Forelimb muscle (tissue), 1 donor: ENCODE data around the gene PRKACA. TPM values are rescaled to one million over a fixed set of nuclear protein-coding genes. Genes with fewer than 3 reads are reported as not detected.
"Not testable (repeated sequence)": the region's sequence is repeated elsewhere in the genome, so short reads cannot be mapped to it uniquely, and the experiment has no call there.

Experiments
- DNase-seq: peaks from one replicate; pipeline ENCODE4 v3.0.0-alpha.2; 2013; ENCODE audit warnings: low read depth
- polyA plus RNA-seq: library from polyadenylated mRNA; unstranded; fragments of 120-200 nt; gene quantifications from one replicate; pipeline ENCODE4 v1.2.1, GENCODE V29; 2013; ENCODE audit not compliant: insufficient read length

Gene PRKACA
- polyA plus RNA-seq, 1 donor: 501 TPM

DNA sequence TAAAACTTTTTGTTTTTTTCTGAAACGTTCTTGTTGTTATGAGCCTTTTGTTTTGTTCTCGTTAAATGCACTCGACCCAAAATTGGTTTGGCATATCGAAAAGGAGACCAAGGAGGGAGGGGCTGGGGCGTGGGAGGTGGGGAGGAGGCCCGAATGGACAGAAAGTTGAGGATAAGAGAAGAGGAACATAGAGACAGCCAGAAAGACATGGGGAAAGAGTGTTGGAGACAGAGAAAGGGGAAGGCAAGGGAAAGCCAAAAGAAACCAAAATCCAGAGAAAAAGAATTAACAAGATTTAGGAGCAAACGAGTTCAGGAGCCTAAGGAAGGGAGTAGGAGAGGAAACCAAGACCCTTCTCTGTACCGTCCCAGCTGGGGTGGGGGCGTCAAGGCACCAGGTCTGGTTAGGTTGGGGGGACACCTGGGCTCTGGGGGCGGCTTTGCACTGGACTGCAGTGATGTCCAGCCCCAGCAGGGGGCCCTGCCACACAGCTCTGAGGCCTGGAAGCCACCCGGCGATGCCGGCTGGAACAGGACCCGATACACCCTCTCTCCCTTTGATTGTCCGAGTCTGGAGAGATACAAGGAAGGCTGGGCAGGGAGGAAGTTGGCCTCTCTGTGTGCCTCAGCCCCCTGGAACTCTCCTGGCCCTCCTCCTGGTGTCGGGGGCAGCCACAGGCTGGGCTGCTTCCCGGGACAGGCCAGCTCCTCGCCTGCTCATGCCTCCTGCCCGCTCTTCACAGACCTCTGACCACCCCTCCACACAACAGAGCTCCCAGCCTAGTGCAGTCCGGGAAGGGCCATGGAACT lies 30.4 kb upstream of the PRKACA start:
- peak; percentile 47 for DNase-seq

DNA sequence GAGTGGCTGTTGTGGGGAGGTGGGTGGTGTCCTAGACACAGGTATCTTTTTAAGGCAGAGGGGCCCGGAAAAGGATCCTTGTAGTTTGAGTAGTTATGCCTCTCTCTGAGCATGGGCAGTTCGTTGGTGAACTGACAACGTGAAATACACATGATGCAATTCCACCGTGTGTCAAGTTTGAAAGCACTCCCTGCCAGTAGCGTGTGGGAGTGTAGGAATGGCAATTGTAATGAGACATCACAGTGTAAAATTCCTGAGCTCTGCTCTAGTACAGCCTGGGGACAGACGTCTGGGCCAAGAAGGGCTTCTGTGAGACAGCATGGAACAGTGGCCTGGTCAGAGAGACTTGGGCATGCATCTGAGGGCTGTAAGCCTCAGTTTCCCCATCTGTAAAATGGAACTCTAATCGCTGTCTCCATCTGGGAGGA lies 29.2 kb upstream of the PRKACA start:
- DNase-seq: no peak

DNA sequence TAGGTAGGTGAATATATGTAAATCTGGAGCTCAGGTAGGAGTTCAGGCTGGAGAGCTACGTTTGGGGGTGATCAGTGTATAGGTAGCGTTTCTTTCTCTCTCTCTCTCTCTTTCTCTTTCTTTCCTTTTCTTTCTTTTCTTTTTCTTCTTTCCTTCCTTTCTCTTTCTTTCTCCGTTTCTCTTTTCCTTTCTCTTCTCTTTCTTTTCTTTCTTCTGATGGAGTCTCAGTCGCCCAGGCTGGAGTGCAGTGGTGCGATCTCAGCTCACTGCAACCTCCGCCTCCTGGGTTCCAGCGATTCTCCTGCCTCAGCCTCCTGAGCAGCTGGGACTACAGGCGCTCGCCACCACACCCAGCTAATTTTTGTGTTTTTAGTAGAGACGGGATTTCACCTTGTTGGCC lies 28.6 kb upstream of the PRKACA start:
- not testable (repeated sequence) for DNase-seq

DNA sequence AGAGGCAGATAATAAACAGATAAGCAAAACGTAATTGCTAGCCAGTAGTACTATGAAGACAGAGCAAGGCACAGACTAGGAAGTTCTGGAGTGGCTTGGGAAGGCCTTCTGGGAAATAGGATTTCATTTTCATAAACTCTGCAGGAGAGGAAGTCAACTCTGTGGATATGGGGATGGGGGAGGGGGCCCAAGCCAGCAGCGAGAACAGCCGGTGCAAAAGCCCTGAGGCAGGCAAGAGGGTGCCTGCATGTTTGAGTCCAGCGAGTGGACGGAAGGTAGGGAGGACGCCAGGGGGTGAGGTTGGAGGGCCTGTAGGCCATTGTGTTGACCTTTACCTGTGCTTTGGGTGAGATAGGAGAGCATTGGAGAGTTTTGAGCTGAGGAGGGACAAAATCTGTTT lies 27.8 kb upstream of the PRKACA start:
- no peak for DNase-seq

DNA sequence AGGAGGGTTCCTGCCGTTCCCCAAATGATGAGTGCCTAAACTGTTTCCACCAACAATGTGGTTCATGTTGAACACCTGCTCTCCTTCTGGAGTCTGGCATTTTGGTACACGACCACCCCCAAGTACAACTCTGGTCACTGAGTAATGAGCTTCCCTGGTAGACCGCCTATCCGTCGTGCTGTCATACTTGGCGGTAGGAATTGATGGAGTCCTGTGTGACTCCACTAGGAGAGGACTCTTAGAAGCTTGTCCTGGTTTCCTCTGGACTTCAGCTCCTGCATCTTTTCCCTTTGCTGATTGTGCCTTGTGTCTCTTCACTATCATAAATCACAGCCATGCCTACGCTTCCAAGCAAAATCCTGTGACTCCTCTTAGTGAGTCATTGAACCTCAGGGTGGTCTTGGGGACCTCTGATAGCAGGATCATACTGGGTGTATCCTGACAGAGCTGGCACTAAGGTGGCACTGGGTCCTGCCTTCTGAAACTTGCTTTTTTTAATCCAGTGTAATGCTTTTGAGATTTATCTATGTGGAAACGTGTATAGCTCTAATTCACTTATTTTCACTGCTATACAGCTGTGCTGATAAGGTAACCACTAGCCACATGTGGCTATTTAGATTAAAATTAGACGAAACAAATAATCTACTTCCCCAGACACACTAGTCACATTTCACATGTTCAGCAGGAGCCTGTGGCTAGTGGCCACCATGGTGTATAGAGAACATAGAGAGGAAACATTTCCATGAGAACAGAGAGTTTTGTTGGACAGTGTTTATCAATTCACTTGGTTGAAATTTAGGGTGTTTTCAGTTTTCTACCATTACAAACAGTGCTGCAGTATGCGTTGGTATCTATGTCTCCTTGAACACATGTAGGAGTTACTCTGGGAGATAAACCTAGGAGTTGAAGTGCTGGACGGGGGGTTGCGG lies 25.0 kb upstream of the PRKACA start:
- DNase-seq: no peak

DNA sequence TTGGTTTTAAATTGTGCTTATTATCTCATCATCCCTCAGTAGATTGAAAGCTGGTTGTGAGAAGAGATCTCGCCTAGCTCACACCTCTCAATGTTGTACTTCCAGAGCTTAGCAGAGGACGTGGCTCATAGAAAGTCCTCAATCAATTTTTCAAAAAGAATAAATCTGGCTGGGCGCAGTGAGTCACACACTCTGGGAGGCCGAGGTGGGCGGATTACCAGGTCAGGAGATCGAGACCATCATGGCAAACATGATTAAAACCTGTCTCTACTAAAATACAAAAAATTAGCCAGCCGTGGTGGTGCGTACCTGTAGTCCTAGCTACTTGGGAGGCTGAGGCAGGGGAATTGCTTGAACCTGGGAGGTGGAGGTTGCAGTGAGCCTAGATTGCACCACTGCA lies 23.5 kb upstream of the PRKACA start:
- no peak for DNase-seq

DNA sequence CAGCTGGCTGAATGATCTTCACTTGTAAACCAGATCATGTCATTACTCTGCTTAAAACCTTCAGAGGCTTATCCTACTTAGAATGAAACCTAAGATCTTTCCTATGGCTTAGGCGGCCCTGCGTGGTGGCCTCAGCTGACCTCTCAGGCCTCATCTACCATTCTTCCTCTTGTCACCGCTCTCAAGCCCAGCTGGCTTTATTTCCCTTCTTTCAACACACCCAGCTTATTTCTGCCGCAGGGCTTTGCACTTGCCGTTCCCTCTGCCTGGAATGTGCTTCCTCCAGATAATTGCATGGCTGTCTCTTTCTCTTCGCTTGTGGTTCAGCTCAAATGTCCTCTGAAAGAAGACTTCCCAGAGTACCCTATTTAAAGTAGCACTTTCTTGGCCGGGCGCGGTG lies 22.4 kb upstream of the PRKACA start:
- DNase-seq: no peak

DNA sequence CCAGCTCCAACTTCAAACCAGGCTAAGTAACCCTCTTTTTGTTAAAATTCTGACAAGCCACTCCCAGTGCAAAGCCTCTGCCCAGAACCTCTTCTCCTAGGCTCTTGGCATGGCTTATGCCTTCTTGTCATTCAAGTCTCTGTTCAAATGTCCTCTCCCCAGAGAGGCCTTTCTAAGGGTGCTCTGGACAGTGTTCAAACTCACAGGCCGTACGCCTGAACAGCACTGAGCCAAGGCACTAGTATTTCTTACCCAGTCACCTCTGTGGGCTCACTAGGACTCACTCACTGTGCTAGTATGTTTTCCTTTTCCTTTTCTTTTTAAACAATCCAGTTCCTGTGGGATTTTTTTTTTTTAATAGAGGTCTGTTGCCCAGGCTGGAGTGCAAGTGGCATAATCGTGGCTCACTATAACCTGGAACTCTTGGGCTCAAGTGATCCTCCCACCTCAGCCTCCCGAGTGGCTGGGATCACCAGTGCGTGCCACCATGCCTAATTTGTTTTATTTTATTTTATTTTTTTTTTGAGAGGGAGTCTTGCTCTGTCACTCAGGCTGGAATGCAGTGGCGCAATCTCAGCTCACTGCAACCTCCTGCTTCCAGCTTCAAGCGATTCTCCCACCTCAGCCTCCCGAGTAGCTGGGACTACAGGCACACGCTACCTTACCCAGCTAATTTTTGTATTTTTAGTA lies 21.2 kb upstream of the PRKACA start:
- DNase-seq: no peak

DNA sequence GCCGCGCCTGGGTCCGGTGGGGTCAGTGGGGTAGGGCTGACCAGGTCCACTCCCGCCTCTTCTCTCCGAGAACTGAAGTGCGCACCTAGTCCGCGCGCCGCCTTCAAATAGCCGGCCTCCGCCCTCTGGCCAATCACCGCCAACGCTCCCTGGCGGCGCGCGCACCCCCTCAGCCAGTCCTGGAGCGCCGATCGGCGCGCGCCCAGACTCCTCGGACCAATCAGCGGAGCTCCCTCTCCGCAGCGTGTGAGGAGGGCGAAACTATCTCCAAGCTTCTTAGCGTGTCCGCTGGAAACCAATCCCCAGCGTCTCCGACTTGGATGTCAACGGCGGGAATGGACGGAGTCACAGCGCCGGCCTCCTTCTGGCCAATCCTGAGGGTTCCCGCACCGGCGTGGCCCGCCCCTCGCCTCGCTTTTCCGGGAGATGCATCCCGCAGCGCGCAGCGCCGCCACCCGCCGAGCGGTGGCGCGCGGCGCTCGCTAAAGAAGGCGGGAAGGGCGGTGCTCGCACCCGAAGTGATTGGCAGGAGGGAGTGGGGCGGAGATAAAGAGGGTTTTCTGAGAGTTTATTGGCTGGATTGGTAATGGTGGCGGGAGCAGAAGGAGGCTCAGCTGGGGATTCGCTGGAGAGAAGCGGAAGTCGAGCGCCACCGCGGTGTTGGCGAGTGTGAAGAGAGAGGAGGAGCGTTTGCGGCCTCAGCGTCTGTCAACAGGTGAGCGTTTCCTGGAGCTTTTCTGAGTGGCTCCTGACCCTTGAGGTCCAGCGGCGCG lies 19.1 kb upstream of the PRKACA start, which contains the start of gene ASF1B:
Gene ASF1B (minus strand): TSS at position 81 of the 773 bp plus-strand sequence. CDS start 133 bp downstream, outside the sequence.
- peak; percentile 99 for DNase-seq

DNA sequence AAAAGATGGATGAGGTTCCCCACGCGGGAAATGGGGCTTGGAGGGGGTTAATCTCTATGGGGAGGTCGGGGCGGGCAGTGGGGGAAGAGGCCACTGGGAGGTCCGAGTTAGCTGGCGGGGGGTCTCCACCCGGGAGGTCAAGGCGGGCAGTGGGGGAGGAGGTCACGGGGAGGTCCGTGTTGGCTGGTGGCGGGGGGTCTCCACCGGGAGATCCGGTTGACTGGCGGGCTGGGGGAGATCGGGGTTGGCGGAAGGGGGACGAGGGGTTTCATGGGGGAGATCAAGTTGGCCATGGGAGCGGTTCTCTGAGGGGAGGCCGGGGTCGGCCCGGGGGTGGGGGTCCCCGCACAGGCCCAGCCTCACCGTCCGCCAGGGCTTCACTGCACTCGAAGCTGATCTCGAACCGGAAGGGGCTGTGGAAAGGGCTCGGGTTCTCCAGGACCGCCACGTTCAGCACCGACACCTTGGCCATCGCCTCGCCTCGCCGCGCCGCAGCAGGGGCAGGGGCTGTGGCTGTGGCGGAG lies 18.5 kb upstream of the PRKACA start:
- DNase-seq: no peak

DNA sequence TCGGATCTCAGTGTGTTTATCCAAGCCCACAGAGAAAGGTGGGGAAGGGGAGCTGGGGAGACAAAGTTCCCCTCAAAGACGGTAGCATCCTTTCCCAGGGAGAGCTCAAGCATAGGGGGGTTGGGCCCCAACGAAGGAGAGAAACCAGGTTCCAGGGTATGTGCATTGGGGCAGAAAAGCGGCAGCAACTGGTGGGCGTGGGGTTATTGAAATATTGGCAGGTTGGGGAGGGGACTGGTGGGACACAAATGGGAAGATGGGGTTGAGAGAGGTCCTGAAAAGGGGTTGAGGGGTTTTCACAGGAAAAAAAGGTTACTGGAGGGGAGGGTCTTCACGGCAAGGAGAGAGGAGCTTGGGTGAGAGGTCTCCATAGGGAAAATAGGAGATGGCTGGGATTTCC lies 17.8 kb upstream of the PRKACA start:
- no peak for DNase-seq

DNA sequence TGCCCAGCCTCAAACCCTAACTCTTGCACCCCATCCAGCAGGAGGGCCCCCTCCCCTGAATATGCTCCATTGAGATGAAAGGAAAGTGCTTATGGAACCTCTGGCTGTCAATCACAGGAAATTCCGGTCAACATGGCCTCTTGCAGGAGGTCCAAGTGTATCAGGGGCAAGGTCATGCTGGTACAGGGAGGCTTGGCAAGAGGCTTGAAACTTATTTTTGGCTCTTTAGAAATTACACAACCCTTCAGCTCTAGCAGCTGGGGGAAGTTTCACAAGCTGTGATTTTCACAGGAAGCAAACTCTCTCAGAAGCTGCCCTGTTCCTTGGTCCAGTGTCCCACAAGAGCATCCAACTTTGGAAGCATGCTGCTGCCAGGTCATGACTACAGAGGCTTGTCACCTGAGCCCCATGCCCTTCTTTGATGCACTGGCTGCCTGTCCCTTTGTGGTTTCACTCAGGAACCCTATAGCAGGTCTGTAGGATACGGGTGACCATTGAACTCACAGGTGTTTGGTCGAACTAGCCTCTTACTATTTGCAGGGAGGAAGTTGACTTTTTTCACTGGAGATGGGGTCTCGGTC lies 10.5 kb upstream of the PRKACA start:
- DNase-seq: no peak

DNA sequence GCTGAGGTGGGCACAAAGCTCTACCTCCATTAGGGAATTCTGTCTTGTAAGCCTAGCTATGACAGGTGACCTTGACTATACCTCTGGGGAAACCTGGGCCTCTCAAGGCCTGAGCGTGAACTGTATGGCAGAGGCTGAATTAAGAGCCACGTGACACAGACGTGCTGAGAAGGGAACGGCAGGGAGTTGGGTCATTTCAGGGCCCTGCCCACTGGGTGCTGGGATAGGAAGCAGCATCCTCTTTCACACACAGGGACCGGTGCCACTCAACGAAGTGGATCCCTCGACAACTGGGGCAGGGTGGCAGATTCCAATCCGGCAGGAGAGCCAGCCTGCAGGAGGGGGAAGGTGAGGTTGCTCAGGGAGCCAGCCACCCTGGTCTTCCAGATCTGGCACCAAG lies 9.6 kb upstream of the PRKACA start:
- no peak for DNase-seq

DNA sequence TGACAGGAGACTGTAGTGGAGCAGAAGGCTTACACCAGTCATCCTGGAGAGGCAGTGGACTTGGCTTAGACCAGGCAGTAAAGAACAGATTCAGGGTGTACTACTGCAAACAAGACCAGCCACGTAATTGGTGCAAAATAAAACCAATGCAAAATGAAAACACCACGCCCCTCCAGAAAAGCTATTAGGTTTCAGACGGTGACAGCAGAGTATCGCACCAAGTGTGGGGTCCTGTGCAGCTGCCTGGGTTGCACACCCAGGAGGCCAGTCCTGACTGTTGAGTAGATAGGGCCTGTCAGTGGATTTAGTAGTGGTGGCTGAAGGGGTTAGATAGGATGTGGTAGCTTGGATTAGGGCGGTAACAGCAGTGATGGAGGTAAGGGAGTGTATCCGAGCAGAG lies 5.4 kb upstream of the PRKACA start:
- DNase-seq: no peak

DNA sequence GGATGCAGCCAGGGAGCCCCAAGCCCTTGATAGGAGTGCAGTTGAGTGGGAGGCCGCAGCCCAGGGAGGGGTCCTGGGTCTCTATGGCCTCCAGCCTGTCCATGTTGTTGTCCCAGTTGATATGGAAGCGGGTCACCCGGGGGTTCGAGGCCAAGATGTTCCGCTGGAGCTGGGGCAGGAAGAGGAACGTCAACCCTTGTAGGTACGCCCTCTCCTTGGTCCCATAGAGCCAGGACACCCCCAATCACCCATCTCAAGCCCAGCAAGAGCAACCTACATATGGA lies 2.9 kb upstream of the PRKACA start:
- DNase-seq: no peak

DNA sequence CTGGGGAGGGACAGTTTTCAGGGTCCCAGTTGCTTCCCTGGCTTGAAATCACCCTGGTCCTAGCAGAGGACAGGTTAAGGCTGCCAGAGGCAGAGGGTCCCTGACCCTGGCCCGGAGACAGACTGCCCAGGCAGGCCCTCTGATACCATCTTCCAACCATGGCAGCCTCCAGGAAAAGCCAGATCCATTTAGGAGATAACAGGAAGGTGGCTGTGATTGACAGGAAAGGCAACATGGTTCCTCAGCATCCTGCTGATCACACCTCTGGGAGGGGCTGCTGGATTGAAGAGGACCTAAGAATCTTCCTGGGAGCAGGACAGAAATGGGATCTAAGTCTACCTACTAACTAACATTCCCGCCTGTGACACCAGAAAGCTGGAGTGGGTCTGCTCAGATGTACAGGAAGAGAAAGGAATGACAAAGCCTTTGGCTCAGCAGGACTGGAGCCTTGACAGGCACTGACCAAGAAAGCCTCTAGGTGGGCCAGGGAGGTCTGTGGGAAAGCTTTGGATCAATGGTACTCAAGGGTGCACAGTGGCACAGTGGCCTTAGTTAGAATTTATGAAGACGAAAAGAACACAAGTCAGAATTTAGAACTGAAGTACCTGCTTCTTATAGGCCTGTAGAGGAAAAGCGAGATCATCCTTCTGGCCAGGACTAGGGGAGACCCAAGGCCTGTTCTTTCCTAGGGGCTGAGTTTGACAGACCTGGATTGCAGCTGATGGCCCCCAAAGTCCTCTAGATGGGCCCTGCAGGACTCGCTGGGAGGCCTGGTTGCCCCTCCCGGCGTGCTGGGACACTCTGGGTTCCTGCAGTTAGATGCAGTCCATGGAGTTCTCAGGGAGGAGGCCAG lies 2.3 kb upstream of the PRKACA start:
- no peak for DNase-seq

DNA sequence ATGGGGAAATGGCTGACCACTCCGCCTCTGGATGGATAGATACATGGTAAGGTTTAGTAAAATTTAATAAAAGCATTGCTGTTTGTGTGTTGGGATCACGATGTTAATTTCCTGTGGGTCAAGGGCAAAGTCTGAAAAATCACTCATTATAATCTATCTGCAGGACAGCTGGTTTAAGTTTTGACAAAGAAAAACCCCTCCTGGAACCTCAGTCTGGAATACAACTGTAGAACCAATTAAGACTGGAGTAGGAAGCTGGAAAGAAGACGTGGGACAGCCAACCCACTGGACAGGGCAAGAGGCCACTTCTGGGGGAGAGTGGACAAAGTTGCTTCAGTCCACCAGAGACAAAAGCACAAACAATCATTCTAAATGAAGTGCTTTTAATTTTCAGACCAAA lies 1.6 kb upstream of the PRKACA start:
- DNase-seq: no peak

DNA sequence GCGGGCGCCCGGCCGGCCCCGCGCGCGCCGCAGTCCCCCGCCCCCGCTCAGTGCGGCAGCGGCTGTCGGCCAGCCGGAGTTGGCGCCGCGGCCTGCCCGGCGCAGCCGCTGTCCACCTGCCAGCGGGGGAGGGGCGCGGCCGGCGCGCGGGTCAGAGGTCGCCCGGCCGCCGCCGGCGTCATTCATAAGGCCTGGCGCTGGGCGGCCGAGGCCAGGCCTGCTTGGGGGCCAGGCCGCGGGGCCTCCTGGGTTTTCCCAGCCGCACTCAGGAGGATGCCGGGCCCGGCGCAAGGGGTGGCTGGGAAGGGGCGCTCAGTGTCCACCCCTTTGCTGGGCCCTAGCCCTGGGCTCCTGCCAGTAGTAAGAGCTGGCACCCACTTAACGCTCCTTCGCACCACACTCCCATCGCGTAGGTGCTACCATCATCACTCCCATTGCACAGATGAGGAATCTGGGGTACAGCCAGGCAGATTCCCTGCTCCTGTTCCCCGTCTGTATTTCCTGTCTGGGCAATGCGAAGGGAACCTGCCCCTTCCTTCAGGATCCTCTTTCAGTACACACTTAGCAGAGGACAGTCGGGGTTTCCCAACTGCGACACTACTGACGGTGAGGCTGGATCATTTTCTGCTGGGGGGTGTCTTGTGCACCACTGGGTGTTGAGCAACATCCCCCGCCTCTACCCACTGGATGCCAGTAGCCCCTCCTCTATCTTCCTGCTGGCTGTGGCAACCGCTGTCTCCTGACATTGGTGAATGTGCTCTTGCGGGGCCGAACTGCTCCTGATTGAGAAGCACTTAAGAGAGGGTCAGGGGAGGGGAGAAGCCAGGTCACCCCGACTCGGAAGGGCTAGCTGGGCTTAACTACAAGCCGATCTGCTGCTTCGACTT lies 846 bp upstream of the PRKACA start:
- DNase-seq: no peak
